Left forelimb (tissue), 1 donor: Measurements from ENCODE around the gene KCNAB2.
A peak's percentile ranks its signal among the peaks of the same experiment; 100 is the strongest.

ENCODE experiments used
- DNase-seq: peaks from one replicate; pipeline ENCODE4 v3.0.0-alpha.2; 2018; ENCODE audit warnings: low spot score

KCNAB2 gene

DNA sequence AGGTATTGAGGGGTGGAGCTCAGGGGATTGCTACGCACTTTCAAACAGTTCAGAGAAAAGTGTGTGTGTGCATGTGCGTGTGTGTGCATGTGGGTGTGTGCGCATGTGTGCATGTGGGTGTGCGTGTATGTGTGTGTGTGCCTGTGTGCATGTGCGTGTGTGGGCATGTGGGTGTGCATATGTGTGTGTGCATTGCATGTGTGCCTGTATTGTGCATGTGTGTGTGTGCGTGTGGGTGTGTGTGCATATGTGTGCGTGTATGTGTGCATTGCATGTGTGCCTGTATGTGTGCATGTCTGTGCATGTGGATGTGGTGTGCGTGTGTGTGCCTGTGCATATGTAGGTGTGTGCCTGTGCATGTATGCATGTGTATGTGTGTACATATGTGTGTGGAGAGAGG, 12.6 kb upstream of the KCNAB2 start:
- no peak for DNase-seq

DNA sequence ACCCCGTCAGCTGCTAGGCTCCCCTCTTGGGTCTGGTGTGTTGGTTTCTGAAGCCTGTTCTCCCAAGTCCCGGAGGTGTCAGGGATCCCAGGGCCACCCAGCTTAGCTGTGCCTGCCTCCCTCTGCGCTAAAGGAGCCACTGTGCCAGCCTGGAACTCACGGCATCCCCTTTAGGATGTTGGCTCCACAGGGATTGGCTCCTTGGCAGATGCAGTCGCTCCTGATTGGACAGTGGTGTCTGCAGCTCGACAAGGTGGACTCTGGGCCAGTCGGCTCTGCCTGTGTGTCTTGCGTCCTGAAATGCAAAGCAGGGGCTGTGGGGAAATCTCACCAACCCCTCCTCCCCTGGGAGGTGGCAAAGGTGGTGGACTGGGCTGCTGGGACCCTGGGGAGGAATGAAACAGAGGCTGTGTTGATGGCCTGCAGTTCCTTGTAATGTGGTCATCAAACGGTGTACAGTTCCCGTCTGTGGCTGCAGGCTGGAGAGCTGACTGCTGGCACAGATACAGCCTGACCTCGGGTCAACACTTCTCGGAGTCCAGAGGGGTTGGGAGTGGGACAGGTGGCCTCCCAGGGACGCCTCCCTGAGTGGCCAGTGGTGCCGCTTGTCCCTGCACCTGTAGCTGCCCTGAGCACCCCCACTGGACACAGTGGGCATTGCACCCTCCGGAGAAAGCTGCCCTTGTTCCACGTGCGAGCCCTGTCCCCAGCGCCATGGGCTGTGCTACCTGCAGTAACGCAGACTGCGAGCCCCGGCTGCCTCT, 11.5 kb upstream of the KCNAB2 start:
- DNase-seq: no peak

DNA sequence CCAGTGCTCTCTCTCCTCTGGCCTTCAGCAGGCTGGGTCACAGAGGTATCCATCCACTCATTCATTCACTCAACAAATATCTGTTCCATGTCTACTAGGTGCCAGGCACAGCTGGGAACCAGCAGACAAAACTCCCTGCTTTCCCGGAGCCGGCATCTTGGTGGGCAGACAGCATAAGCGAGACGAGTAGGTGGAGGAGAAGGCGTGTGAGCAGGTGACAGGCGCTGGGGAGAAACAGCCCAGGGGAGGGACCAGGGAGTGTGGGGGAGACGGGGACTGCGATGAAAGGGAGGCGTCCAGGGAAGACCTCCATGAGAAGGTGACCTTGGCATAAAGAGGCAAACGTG, 11.0 kb upstream of the KCNAB2 start:
- DNase-seq: no peak

DNA sequence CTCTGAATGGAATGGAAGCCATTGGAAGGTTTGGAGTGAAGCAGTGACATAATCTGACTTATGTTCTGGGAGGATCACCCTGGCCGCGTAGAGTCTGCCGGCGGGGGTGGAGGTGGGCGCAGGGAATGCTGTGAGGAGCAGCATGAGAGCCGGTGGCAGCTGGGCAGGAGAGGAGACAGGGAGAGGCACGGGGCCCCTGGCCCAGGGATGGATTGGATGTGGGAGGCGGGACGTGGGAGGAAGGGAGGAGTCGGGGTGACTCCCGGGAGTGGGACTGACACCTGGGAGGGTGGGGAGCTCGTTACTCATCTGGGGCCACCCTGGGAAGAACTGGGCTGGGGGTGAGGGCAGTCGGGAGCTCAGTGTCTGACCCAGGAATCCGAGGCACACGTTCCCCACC, 10.4 kb upstream of the KCNAB2 start:
- no peak for DNase-seq

DNA sequence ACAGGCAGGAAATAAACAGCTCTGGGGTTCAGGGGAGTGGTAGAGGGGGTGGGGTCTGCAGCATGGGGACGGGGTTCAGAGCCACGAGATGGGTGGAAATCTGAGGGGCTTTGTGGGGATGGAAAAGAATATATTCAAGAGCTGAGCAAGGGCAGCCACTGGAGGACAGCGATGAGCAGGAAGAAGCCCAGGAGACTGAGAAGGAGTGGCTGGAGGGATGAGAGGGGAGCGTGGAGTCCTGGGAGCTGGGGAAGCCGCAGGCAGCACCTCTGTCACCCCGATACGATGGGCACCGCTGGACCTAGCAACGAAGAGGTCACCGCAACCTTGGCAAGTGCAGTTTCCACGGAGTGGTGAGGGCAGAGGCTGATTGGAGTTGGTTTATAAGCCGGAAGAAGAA, 10.0 kb upstream of the KCNAB2 start:
- no peak for DNase-seq

DNA sequence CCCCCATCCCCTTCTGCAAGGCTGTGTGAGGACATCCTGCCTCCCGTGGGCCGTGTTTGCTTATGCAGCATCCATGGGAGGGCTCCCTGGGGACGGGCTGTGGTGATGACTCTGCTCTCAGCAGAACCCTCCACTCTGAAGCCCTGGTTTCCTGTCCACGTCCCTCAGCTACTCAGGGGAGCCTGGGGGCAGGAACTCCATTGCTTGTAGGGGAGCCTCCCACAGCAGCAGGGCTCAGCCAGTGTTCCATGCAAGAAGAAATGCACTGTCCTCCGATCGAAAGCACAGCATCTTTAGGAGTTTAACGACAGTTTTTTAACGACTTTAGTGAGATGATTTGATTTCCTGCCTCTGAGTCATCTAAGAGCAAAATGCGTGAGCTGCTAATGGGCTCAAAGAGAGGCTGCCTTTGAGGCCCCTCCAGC, 8.3 kb upstream of the KCNAB2 start:
- DNase-seq: no peak

DNA sequence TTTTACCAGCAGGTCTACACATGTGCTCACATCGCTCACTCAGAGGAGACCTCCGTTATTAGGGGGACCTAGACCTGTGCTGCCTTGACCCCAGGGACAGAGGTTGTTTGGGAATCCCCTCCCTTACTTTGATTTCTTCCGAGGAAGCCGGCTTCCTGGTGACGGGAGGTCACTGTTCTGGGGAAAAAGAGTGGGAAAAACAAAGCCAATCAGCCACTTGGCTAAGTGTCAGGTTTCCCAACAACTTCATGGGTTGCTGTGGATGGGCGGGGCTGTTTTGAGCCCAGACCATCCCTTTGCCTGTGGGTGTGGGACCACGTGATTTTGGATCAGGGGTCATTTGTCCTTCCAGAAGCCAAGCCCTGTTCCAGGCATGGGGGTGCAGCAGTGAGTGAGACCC, 7.1 kb upstream of the KCNAB2 start:
- no peak for DNase-seq

DNA sequence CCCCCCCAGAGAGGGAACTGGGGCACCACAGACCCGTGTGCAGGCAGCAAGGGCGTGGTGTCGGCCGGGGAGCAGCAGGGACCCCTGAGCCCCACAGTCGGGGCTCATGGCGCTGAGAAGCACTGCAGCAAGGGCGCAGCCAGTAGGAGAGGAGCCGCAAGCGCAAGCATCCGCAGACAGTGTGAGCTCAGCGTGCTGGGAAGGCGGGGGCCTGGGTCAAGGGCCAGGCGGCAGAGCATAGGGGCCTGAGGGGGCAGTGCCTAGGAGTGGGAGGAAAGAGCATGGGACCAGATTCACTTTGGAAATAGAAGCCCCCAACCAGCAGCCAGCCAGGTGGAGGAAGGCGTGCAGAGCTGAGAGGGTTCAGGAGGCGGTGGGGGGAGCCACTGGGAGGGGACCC, 6.7 kb upstream of the KCNAB2 start:
- DNase-seq: no peak

DNA sequence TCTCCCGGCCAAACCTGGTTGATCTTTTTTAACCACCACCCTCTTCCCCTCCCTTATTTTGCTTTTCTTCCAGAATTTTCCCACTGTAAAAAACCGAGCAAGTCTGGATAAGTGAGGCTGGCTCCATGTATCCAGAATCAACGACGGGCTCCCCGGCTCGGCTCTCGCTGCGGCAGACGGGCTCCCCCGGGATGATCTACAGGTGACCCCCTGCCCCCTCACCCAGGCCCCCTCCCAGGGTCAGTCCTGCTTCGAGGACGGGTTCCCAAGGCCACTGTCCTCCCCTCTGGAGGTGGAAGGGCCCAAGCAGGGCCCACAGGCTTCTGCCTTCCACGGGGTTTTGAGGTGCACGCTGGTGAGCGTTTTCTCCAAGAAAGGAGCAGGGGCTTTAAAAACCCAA, 5.2 kb upstream of the KCNAB2 start:
- no peak for DNase-seq

DNA sequence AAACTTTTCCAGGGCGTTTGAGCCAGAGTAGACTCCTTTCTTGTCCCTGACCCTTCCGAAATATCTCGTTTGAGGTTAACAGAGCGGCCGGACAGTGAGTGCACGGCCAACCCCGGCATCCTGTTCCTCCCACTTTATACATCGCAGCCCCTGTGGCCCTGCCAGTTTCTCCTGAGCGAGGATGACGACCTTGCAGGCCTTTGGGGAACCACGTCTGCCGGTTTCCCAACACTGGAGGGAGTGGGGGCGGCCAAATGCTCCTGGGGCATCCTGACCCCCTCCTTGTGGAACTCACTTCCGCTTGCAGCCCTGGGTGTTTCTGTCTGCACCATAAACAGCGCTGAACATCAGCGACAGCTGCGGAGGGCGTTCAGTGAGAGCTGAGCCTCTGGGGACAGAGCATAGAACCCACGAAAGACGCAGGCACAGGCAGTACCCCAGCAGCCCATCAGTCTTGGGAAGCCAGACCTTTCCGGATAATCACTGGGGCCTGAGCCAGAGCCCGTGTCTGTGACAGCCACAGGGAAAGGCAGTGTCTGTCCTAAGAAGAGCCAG, 4.8 kb upstream of the KCNAB2 start:
- DNase-seq: no peak

DNA sequence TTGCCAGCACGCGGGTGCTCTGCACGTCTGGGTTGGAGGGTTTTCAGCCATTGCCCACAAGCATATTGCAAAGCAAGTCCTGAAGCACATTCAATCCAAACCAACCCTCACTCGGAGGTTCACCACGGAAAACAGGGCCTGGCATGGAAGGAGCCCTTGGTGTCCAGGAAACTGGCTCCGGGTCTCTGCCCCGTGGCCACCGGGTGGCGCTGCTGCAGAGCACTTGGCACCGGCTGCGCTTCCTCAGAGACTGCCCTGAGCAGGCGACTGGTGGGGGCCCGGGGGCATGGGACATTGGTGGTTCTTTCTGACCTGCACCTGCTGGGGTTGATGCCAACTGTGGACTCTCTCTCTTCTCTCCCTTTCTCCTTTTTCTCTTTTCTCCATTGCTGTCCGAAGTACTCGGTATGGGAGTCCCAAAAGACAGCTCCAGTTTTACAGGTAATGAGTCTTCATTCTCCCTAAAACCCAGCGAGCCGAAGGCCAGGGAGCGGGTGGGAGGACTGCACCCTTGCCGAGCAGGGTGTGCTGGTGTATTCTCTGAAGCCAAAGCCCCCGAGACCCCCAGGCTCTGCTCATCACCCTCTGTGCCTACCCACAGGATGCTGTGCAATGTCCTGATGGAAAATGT, 4.1 kb upstream of the KCNAB2 start:
- DNase-seq: no peak

DNA sequence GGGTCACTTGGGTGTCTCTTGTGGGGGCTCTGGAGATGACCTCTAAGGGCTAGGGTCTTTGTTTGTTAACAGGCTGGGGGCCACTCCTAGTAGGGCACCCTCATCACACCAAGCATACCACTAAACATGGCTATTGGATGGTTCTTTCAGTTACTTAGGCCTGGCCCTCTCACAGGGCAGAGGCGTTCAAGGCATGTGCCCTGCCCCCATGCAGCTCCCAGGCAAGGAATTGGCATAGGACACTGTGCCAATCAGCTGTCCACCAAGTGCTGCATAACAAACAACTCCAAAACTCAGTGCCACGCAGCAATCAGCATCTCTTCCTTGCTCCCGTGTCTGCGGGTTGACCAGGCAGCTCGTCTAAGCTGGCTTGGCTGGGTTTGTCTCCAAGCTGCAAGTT, 2.1 kb upstream of the KCNAB2 start:
- DNase-seq: no peak

DNA sequence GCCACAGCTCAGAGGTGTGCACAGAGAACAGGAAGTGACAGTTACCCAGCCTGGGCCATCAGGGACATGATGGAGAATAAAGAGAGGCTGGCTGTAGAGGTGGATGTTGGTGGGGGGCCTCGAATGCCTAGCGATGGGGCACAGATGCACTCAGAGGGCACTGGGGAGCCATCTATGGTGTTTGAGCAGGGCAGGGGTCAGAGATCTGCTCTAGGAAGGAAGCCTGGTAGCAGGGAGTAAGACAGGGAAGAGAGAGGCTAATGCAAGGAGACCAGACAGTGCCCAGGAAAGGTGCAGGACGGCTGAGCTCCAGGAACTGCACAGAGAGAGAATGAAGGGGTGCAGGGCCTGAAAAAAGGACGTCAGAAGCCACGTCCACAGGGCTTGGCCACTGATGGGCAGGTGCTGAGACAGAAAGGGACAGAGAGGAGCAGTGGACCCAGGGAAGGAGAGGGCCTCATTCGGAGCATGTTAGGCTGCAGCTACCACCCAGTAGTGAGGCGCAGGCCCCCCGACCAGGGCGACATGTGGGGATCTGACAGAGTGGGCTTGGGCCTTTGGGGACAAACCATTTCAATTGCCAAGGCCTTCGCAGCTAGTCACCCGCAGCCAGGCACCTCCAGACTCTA, 1.1 kb upstream of the KCNAB2 start:
- DNase-seq: no peak

DNA sequence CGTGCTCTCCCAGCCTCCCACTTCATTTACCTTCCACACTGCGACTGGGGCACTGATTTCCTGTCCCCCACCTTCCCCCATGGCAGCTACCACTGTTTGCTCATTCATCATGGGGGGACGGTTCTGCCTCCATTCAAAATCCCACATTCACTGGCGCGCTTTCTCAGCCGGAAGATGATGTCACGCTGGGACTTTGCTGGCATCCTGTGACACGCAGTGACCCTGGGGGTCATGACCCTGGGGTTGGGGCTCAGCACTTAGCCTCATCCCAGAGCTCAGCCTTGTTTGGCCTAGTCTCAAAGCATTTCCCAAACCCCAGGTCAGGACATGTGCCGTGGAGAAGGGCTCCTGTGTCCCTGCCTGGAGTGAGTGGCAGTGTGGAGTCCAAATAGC, 582 bp upstream of the KCNAB2 start:
- no peak for DNase-seq

DNA sequence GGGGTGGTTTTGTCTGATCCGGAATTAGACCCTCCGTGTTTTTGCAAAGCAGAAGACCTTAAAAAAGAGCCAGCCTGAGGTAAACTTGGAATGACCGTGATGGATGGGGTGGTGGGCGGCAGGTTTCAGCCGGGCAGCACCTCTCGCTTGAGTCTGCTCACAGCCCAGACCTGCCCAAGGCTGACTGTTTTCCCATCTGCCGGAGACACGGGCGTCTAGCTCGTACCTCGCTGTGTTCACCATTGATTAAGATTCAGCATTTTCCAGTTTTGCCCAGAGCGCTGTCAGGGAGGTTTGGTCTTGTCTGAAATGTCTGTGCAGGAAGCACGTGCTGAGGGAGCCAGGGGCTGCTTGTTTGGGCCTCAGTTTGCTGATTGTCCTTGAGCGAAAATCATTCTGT, 591 bp downstream of the KCNAB2 start:
- DNase-seq: no peak

DNA sequence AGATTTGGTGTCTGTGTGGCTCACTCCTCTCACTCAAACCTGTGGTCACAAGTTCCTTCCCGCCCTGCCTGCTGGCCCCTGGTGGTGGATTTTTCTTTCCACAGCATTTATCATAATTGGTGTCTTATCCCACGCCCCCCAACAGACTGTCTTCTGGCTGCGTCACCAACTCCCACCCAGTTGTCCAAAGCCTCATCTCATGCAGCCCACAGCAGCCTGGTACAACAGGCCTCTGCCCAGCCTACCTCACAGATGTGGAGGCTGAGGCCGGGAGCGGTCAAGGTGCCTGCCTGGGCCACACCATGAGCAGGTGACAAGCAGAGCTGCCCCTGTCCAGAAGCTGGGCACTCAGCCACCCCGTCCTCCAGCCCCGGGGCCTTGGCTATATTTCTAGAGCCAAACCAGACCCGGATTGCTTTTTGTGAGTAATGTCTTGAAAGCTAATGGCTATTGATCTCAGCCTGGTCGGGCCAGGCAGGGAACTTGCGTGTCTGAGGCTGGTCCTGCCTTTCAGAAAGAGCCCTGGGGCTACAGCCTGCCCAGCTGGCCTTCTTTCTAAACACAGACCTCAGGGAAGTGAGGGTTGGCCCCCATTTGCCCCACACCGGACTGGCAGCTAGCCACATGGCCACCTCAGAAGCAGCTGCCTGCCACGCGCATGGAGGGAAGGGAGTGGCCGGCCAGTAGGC, 2.6 kb downstream of the KCNAB2 start:
- no peak for DNase-seq

DNA sequence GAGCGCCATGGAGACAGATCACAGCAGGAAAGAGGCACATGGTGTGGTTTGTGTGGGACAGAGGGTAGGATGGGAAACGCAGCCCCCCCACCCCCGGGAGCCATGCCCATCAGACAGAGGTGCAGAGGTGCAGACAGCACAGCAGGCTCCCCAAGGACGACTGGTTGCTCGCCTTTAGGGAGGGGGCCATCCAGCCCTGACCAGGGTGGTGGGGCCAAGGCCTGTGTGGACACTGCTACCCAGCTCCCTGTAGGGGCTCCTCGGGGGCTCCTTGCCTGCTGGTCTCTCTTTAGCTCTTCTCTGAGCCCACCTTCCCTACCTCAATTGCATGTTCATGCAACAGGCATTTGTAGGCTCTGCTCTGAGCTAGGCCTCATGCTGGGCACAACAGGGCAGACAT, 3.7 kb downstream of the KCNAB2 start:
- DNase-seq: no peak

DNA sequence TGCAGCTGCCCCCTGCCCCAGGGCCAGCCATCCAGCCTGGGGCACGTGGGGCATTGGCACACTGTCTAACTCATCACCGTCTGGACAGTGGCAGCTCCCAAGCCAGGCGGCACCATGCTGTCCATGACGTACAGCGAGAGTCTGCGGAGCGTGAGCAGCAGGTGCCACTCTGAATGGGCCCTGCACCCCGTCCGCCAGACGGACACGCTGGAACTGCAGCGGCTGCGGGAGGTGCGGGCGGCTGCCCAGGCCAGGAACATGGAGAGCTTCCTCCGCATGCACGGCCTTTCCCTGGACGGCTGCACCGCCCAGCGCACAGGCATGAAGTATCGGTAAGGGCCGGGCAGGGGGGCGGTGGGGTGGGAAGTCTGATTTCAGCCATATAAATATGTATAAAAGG, 5.7 kb downstream of the KCNAB2 start:
- DNase-seq: no peak

DNA sequence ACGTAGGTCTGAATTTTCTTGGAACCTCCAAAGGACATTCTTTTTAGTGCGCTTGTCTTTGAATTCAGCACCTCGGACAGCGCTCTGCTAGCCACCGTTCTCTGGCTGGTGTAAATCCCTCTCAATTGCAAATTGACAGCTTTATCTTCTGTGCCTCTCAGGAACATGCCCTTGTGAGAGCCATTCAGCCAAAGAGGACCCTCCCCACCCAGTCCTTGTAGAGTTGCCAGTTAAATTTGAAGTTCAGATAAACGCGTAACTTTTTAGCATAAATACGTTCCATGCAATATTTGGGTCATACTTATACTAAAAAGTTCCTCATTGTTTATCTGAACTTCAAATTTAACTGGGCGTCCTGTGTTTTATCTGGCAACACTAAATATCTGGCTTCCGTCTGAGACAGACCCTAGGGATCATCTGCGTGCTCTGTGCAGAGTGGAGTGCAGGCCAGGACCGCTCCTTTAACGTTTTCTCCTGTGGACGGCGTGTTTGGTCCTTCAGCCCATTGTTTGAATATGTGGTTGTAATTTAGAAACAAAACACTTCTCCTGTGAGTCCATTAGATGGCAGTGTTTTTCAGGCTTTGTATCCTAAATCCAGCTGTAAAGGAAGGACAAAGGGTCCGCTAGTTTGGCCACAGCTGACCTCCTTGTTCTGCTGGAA, 7.0 kb downstream of the KCNAB2 start:
- DNase-seq: peak; percentile 77

DNA sequence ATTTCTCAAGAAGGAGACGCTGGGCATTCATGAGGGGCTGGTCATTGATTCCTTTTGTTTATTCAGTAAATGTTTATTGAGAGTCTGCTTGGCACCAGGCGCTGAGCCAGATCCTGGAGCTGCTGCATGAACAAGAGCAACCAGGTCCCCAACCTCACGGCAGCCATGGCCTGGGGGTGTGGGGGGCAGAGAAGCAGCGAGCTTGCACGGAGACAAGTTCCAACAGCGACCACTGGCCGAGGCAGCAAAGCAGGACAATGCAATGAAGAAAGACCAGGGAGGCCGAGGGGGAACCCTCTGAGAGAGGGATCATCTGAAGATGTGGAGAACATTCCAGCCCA, 7.5 kb downstream of the KCNAB2 start:
- no peak for DNase-seq

DNA sequence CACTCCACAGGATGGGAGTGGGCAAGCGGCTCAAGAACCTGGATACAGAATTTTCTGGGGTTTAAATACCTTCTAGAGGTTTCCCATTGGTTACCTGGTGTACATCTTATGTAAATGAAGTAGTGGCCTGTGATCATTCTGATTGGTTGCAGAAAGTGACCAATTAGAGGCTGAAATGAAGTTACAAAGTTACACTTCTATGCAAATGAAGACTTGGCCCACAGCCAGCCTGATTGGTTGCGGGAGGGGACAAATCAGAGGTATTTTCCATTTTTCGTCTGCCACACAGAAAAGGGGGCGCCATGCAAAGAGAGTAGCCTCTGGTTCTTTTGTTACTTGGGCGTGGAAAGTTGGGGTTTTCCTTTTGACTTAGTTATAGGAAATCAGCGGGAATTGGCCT, 8.9 kb downstream of the KCNAB2 start:
- no peak for DNase-seq

DNA sequence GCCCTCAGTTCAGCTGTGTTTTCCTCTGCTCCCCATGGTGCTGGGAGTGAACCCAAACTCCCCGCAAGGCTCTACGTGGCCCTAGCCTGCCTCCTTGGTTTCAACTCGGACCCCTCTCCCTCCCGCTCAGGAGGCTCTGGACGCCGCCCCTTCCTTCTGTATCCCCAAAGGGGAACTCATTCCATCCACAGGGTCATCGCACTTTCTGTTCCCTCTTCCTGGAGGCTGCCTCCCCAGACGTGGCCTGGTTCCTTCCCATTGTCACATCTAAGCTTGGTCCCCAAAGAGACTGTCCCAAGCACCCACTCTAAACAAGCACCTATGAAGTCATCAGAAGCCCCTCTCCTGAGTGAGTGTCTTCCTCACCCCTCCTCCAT, 10.9 kb downstream of the KCNAB2 start:
- DNase-seq: no peak
